K562 treated with DMSO at 1 percent for 12 hours (cell line): ENCODE measurements around the gene ZNF700. TPM values are rescaled to one million over a fixed set of nuclear protein-coding genes. Genes with fewer than 3 reads are reported as not detected.

Experiments
- total RNA-seq: library from RNA; unstranded; fragments of 300-600 nt; gene quantifications from 2 replicates; pipeline ENCODE4 v1.2.3, GENCODE V29; 2022; ENCODE audit not compliant: insufficient read depth

Gene ZNF700
- total RNA-seq: 3.3 and 9.9 TPM in 2 replicates

DNA sequence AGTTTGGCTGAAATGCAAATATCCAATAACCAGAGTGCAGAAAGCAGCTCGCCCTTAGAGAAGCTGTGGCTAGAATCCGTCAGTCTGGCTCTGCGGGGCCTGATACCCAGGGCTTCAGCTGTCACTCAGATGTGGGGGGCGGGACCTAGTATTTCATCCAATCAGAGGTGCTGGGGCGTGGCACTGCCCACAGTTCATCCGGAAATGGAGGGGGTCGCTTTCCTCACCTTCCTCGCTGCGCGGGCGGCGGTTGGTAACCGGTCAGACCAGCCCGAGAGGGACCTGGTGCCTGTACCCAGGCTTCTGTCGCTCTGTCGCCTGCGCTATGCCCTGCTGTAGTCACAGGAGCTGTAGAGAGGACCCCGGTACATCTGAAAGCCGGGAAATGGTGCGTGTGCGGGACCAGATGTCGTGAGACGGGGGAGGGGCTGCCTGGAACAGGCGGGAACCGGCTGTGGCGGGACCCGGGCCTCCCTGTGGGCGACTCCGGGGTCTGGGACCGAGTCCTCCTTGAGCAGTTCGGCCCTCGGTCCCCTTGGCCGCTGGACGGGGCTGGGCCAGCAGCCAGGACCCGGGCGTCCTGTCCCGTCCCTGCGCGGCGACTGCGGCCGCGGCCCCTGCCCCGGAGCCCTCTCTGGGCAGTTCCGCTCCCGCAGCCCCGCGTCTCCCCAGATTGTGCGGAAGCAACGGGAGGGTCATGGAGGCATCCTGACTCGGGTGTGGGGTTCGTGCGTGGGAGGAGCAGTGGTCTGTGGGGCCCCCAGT lies at the start of gene ZNF700:
TSS of gene ZNF700 (plus strand) at position 222 of the 765 bp plus-strand sequence. CDS start at position 326, 104 bp downstream.

DNA sequence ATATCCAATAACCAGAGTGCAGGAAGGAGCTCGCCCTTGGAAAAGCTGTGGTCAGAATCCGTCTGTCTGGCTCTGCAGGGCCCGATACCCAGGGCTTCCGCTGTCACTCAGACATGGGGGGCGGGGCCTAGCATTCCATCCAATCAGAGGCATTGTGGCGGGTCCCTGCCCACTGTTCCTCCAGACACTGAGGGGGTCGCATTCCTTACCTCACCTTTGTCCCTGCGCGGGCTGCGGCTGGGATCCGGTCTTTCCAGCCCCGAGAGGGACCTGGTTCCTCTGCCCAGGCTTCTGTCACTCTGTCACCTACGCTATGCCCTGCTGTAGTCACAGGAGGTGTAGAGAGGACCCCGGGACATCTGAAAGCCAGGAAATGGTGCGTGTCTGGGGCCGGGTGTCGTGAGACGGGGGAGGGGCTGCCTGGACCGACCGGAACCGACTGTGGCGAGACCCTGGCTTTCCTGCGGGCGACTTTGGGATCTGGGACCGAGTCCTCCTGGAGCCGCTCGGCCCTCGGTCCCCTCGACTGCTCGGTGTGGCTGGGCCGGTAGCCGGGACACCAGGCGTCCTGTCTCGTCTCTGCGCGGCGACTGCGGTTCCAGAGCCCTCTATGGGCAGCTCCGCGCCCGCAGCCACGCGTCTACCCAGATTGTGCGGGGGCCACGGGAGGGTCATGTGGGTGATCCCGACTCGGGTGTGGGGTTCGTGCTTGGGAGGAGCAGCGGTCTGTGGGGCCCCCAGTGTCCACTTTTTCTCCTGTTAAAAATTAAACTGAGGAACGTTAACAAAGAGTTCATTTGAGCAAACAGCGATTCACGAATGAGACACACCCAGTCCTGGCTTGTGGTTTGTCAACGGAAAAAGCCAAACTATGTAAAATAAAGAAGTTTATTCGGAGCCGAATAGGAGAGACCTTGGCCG lies 37.0 kb upstream of the ZNF700 start, which contains the start of gene ZNF69:
TSS of gene ZNF69 (plus strand) at position 172 of the 921 bp plus-strand sequence. CDS start at position 314, 142 bp downstream.

DNA sequence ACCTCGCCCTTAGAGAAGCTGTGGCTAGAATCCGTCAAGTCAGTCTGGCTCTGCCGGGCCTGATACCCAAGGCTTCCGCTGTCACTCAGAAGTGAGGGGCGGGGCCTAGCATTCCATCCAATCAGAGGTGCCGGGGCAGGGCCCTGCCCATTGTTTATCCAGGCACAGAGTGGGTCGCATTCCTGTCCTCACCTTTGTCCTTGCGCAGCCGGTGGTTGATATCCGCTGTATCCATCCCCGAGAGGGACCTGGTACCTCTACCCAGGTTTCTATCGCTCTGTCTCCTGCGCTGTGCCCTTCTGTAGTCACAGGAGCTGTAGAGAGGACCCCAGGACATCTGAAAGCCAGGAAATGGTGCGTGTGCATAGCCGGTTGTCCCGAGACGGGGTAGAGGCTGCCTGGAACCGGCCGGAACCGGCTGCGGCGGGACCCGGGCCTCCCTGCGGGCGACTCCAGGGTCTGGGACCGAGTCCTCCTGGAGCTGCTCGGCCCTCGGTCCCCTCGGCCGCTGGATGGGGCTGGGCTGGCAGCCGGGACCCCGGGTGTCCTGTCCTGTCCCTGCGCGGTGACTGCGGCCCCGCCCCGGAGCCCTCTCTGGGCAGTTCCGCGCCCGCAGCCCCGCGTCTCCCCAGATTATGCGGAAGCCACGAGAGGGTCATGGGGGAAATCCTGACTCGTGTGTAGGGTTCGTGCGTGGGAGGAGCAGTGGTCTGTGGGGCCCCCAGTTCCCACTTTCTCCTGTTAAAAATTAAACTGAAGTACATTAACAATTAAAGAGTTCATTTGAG lies 40.1 kb downstream of the ZNF700 start, which contains the start of gene ZNF763:
TSS of gene ZNF763 (plus strand) at position 183 of the 788 bp plus-strand sequence. CDS start at position 352, 169 bp downstream.

Other genes with a start within 250 kb of the ZNF700 start
- gene ZNF823, start 186.2 kb upstream of the ZNF700 start, total RNA-seq: 5.8 and 12.8 TPM in 2 replicates
- gene ZNF441, start 158.1 kb upstream of the ZNF700 start, total RNA-seq: 0.69 and 5.4 TPM in 2 replicates
- 0.74 TPM in 1 of 2 replicates, not detected in the other for gene ZNF491, start 126.6 kb upstream of the ZNF700 start, total RNA-seq
- 3.1 and 8.0 TPM in 2 replicates for gene ZNF440, start 110.8 kb upstream of the ZNF700 start, total RNA-seq
- gene ZNF439, start 76.4 kb upstream of the ZNF700 start, total RNA-seq: not detected in 2 replicates
- 2.1 and 2.5 TPM in 2 replicates for gene ZNF69, start 37.3 kb upstream of the ZNF700 start, total RNA-seq
- not detected in 2 replicates for gene ZNF763, start 39.9 kb downstream of the ZNF700 start, total RNA-seq
- 0.82 and 2.2 TPM in 2 replicates for gene ZNF433, start 110.6 kb downstream of the ZNF700 start, total RNA-seq
- 1.4 TPM in 1 of 2 replicates, not detected in the other for gene ZNF878, start 127.9 kb downstream of the ZNF700 start, total RNA-seq
- 0.56 and 1.3 TPM in 2 replicates for gene ZNF844, start 139.6 kb downstream of the ZNF700 start, total RNA-seq
- 1.3 and 1.9 TPM in 2 replicates for gene ZNF20, start 215.2 kb downstream of the ZNF700 start, total RNA-seq
- gene ZNF625, start 231.6 kb downstream of the ZNF700 start, total RNA-seq: not detected in 2 replicates
- gene ZNF136, start 238.0 kb downstream of the ZNF700 start, total RNA-seq: 2.1 and 6.6 TPM in 2 replicates